ENCODE data around the gene ZER1. TPM values are rescaled to one million over a fixed set of nuclear protein-coding genes. Genes with fewer than 3 reads are reported as not detected.

Gene ZER1
- 10 to 100 TPM; 49.1 to 50.3 TPM for total RNA-seq
- polyA plus RNA-seq, result 10 to 100 TPM; 34.7 to 46.9 (median 45.7) TPM
- total RNA-seq, result 30.3 to 86.2 (median 58.8) reads per million in 6 experiments

DNA sequence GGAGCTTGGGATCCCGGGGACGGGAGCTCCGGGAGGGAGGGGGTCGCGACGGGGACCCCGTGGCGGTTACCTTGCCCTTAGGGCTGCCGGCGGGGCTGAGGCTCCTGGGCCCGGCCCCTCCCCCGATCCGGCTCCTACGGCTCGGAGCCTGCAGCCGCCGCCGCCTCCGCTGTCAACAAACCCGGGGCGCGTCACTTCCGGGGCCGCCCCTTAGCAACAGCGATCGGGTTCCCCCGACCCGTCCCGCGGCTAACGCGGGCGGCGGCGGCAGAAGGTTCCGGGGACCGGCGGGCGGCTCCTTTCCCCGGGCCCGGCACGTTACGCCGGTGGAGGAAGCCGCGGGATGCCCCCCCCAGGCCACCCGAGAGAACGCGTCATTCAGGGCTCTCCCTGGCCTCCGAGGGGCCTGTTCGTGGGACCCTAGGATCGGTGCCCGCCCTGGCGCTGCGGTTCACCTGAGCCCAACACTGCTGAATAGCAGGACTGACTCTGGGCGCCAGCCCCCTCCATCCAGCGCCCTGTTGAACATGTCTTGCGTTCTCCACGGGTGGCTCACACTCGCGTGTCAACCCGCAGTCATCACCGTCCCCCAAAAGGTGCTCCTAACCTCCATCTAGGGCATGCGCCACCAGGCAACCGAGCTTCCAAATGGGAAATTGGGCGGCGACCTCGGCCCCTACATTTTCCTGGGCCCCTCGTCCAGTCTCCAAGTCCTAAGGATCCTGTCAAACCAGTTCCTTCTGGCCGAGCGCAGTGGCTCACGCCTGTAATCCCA lies at the start of gene ZER1:
TSS of gene ZER1 (minus strand) at position 183 of the 775 bp plus-strand sequence. CDS start 16,362 bp downstream, outside the sequence.
- Mint-ChIP-seq H3K9me3 (peaks cover 0 to 8% (median 0%) of the 10 kb centered on the region in 9 donors), H3K4me1 (peaks cover 20 to 43% (median 34%) of the 10 kb centered on the region in 4 donors), H3K36me3 (peaks cover 0 to 18% (median 3%) of the 10 kb centered on the region in 3 donors), H3K27me3 (no peaks in the 10 kb centered on the region), H3K4me3 (peak within 1 kb of the TSS; percentile 94 to 99 (median 97)), H3K27ac (peak within 1 kb of the TSS; percentile 90 to 100 (median 99))
- POLR2A ChIA-PET, result interaction anchor here (0.6 to 3.4 kb wide), 11 partner anchors 9 to 1625 kb away, joined by 3 to 50 read pairs (median 5); partner anchors contain the start of genes ENDOG, KYAT1, LRRC8A and SET
- DNase-seq, result peak; percentile 88 to 96 (median 94)
- peak; percentile 89 to 91 for ATAC-seq

DNA sequence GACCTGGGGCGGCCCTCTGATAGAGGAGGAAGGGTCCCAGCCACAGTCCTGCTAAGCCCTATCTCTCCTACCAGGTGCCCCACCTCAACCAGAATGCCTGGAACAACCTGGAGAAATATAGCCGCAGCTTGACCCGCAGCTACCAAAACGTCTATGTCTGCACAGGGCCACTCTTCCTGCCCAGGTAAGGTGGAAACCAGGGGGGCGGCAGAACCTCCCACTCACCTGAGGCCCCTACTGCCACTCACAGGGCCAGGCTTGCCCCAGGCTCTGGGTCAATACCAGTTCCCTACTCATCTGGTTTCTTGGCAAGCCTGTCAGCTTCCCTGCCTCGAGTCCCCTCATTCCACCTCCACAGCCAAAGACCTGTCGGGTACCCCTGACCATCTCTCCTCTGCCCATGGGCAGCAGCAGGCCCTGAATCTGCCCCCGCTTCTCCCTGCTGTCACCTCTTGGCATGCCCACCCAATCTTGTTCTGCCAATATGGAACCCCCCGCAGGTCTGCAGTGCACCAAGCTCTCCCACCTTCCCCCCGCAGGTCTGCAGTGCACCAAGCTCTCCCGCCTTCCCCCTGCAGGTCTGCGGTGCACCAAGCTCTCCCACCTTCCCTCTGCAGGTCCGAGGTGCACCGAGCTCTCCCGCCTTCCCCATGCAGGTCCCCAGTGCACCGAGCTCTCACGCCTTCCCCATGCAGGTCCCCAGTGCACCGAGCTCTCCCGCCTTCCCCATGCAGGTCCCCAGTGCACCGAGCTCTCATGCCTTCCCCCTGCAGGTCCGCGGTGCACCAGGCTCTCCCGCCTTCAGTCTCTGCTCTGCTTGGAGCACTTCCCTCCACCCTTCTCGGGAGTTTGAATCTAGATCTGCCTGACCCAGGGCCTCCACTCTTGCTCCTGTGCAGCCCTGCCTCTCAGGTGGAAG lies 49.2 kb upstream of the ZER1 start:
- Mint-ChIP-seq H3K27me3 (no peaks in the 10 kb centered on the region), H3K27ac (peak overlapping the region in 9 of 10 donors; percentile 15 to 84 (median 60))
- POLR2A ChIA-PET, result interaction anchor here (3.7 kb wide), 1 partner anchor 9 kb away, joined by 38 read pairs; the partner anchor contains the start of gene SPOUT1

DNA sequence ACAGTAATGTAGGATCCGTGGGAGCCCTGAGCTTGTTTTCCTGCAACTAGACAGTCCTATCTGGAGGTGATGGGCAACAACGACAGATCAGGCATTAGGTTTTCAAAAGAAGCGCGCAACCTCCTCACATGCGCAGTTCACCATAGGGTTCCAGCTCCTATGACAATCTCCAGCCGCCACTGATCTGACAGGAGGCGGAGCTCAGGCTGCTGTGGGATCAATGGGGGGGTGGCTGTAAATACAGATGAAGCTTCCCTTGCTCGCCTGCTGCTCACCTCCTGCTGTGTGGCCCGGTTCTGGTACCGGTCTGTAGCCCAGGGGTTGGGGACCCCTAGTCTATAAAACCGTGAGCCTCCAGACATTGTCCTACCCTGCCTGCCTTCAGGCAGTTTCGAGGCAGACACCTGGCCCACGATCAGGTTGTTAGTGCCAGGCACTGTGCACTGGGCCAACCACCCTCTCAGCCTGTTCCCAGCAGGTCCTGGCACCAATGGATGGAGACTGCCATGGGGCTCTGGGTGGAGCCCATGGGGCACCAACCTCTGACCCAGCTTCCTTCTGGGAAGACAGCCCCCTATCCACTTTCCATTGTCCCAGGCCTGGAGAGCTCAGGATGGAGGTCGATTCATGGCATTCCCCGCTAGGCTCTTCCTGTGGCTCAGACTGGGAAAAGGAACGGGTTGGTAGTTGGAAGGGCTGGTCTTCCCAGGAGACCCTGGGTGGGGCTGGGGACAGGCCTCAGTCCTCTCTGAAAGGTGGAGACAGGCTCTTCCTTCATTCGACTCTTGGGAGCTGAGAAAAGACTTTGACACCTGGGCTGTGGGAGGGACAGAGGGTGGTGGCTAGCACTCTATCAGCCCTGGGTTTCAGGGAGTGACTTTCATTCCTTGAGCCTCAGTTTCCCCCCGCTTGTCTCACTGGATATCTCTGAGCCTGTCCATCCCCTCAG lies 48.3 kb upstream of the ZER1 start:
- POLR2A ChIA-PET, result interaction anchor here (0.5 to 3.7 kb wide), 3 partner anchors 8 to 34 kb away, joined by 3 to 38 read pairs (median 19); partner anchors contain the start of gene SPOUT1
- H3K27ac Mint-ChIP-seq, result peak overlapping the region in 8 of 10 donors; percentile 50 to 84 (median 60)
- peak overlapping the region; percentile 44 to 92 (median 82) for H3K4me3 Mint-ChIP-seq
- peaks cover 6 to 29% (median 23%) of the 10 kb centered on the region in 4 donors for H3K4me1 Mint-ChIP-seq
- no peak for ATAC-seq
- no peaks in the 10 kb centered on the region for H3K9me3 Mint-ChIP-seq
- H3K27me3 Mint-ChIP-seq, result no peaks in the 10 kb centered on the region
- peaks cover 0 to 21% (median 3%) of the 10 kb centered on the region in 3 donors for H3K36me3 Mint-ChIP-seq
- DNase-seq, result no peak

More for the DNA sequence above, 49.2 kb upstream of the ZER1 start:
- no peak for ATAC-seq
- Mint-ChIP-seq H3K9me3 (no peaks in the 10 kb centered on the region), H3K4me3 (peak overlapping the region; percentile 15 to 89 (median 44)), H3K36me3 (peaks cover 0 to 30% (median 3%) of the 10 kb centered on the region in 3 donors), H3K4me1 (peaks cover 6 to 29% (median 23%) of the 10 kb centered on the region in 4 donors)
- no peak for DNase-seq

DNA sequence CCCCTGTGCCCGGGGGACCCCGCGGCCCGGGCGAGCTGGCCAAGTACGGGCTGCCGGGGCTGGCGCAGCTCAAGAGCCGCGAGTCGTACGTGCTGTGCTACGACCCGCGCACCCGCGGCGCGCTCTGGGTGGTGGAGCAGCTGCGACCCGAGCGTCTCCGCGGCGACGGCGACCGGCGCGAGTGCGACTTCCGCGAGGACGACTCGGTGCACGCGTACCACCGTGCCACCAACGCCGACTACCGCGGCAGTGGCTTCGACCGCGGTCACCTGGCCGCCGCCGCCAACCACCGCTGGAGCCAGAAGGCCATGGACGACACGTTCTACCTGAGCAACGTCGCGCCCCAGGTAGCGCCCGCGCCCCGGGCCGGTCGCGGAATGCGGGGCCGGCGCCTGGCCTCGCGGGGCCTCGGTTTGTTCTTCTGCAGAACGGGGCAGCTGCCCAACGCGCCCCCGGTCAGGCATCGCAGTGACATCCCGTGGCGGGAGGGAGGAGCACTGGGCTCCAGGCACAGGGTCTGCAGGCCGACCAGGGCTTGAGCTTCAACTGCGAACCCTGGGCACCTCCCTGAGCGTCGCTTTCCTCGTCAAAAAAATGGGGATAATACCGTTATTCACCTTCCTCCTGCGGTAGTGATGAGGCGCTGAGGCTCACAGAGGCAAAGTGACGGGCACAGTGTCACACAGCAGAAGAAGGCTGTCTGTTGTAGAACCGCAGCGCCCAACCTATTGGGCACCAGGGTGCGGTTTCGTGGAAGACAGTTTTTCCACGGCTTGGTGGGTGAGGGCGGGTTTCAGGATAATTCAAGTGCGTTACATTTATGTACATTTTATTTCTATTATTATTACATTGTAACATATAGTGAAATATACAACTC lies 47.4 kb upstream of the ZER1 start:
- Mint-ChIP-seq H3K36me3 (peaks cover 0 to 14% (median 3%) of the 10 kb centered on the region in 3 donors), H3K4me3 (peak overlapping the region; percentile 62 to 92 (median 82)), H3K27me3 (no peaks in the 10 kb centered on the region), H3K4me1 (peaks cover 6 to 26% (median 23%) of the 10 kb centered on the region in 4 donors), H3K9me3 (no peaks in the 10 kb centered on the region), H3K27ac (peak overlapping the region in 9 of 10 donors; percentile 55 to 88 (median 66))
- ATAC-seq (peak; percentile 52 to 61), DNase-seq (peak in 8 of 10 donors; percentile 6 to 54 (median 36))
- POLR2A ChIA-PET, result interaction anchor here (0.5 to 3.7 kb wide), 13 partner anchors 9 to 448 kb away, joined by 3 to 38 read pairs (median 5); partner anchors contain the start of genes GLE1, KYAT1, LRRC8A and SET

DNA sequence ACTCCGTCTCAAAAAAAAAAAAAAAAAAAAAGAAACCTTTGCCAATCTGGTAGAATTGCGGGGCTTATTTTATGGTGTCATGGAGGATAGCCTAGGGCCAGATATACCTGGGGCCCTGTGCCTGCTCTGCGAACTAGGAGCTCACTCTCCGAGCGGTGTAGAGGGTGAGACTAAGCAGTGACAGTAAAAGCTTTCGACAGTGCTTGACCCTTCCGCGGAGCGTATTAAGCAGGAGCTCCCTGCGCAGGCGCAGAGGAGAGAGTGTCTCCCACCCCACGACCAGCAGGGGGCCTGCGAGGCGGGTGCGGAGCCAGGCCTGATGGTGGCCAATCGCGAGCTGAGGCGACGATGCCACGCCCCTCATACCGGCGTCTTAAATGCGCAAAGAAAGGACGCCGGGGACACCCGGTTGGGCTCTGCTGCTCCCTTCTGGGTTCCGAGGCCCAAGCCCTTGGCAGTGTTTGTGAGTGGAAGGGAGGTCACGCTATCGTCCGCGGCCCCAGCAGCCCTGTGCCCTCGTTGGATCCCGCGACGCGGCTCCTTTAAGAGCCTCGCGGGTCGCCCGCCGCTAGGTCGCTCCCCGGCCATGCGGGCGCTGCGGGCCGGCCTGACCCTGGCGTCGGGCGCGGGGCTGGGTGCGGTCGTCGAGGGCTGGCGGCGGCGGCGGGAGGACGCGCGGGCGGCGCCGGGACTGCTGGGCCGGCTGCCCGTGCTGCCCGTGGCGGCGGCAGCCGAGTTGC lies 46.5 kb upstream of the ZER1 start, which contains the start of gene ENDOG:
TSS of gene ENDOG (plus strand) at position 402 of the 740 bp plus-strand sequence. CDS start at position 587, 185 bp downstream.
- peak within 1 kb of the TSS; percentile 83 to 93 (median 90) for H3K4me3 Mint-ChIP-seq
- peak; percentile 94 to 98 (median 97) for DNase-seq
- no peaks in the 10 kb centered on the region for H3K27me3 Mint-ChIP-seq
- peaks cover 0 to 11% (median 3%) of the 10 kb centered on the region in 3 donors for H3K36me3 Mint-ChIP-seq
- peaks cover 6 to 26% (median 23%) of the 10 kb centered on the region in 4 donors for H3K4me1 Mint-ChIP-seq
- POLR2A ChIA-PET, result interaction anchor here (0.6 to 3.7 kb wide), 23 partner anchors 9 to 1162 kb away, joined by 3 to 38 read pairs (median 4); partner anchors contain the start of genes DOLK, GLE1, KYAT1 and LRRC8A
- ATAC-seq, result peak; percentile 90 to 94
- H3K27ac Mint-ChIP-seq, result peak within 1 kb of the TSS; percentile 59 to 94 (median 92)
- H3K9me3 Mint-ChIP-seq, result no peaks in the 10 kb centered on the region

DNA sequence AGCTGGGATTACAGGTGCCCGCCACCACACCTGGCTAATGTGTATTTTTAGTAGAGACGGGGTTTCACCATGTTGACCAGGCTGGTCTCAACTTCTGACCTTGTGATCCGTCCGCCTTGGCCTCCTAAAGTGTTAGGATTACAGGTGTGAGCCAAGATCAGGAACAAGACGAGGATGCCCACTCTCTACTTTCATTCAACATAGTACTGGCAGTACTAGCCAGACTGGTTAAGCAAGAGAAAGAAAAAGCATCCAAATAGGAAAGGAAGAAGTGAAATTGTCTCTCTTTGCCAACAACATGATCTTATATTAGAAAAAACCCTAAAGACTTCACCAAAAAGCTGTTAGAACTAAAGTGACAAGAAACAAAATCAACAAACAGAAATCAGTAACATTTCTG lies 39.1 kb upstream of the ZER1 start:
- ATAC-seq, result no peak
- POLR2A ChIA-PET, result no interaction called here
- peaks cover 0 to 14% (median 2%) of the 10 kb centered on the region in 3 donors for H3K36me3 Mint-ChIP-seq

DNA sequence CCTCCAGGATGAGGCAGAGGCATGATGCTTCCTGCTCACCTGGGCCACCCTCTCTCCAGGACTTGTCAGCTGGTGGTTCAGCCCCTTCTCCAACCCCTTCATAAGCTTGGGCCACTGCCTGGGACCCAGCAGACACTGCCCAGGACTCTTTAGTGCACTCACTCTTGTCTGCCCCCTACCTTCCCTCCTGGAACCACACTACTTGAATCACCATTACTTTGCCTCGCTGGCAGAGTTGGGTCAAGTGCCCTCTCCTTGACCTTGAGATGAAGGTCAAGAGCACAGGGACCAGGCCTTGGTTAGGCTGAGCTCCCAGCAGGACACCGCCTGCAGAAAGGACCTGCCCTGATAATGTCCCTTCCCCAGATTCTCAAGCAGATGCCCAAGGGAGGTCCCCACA lies 38.1 kb upstream of the ZER1 start:
- ATAC-seq (peak in 1 of 2 donors; percentile 18), DNase-seq (no peak)
- Mint-ChIP-seq H3K9me3 (no peaks in the 10 kb centered on the region), H3K27ac (peak overlapping the region in 5 of 10 donors; percentile 7 to 91 (median 56)), H3K4me1 (peaks cover 0 to 2% (median 0%) of the 10 kb centered on the region in 4 donors), H3K4me3 (no peak overlapping the region), H3K36me3 (peaks cover 0 to 20% (median 6%) of the 10 kb centered on the region in 3 donors), H3K27me3 (no peaks in the 10 kb centered on the region)
- POLR2A ChIA-PET, result interaction anchor here (0.5 to 1.2 kb wide), 2 partner anchors 8 to 277 kb away, joined by 3 to 5 read pairs; partner anchors contain the start of gene ENDOG

More for the DNA sequence above, 39.1 kb upstream of the ZER1 start:
- DNase-seq, result no peak
- Mint-ChIP-seq H3K9me3 (no peaks in the 10 kb centered on the region), H3K27me3 (no peaks in the 10 kb centered on the region), H3K27ac (peak overlapping the region in 3 of 10 donors; percentile 10 to 56 (median 54)), H3K4me1 (peaks cover 0 to 2% (median 0%) of the 10 kb centered on the region in 4 donors), H3K4me3 (no peak overlapping the region)

DNA sequence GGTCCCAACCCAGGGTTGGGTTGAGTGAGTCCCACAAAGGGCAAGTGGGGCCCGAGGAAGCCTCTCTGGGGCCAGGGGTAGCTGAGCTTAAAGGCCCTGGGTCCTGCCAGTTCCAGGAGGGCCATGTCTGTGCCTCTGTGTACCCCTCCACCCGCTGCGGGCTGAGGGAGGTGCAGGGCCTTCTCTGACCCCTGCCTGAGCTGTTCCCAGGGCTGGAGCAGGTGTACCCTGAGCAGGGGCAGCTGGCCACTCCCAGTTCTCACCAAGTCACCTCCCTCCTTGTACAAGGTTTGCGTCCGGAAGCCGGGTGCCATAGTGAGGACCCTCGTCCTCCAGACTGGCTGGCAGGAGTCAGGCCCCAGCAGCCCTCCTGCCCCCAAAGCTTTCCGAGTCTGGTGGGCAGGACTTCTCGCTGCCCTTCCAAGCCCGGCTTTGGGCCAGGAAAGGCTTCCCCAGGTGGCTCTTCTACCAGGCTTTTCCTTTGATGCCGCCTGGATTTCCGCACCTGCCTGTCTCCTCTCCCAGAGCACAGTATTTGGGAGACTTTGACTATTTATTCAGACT lies 37.4 kb upstream of the ZER1 start:
- Mint-ChIP-seq H3K9me3 (no peaks in the 10 kb centered on the region), H3K27ac (peak overlapping the region in 1 of 10 donors; percentile 56), H3K36me3 (peaks cover 0 to 25% (median 6%) of the 10 kb centered on the region in 3 donors), H3K4me3 (no peak overlapping the region), H3K27me3 (no peaks in the 10 kb centered on the region), H3K4me1 (peaks cover 0 to 2% (median 0%) of the 10 kb centered on the region in 4 donors)
- POLR2A ChIA-PET, result interaction anchor here (0.5 to 1.2 kb wide), 2 partner anchors 9 to 276 kb away, joined by 3 to 5 read pairs; partner anchors contain the start of gene ENDOG
- ATAC-seq, result no peak
- no peak for DNase-seq

DNA sequence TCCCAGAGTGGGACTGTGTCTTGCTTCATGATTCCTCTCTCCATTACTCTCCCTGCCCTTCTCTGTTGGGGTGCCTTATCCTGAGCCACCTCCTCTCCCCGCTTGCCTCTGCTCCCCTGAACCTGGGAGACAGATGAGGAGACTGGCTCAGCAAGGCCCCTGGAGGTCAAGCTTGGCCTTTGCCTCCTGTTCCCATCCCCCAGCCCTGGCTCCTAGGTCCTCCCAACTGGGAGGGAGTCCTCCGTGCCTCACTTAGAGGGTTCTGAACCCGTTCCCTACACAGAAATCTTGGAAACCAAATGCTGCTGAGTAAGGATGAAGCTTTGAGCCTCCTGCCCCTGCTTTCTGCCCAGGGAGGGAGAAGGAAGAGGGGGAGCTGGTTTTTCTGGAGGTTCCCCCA lies 36.8 kb upstream of the ZER1 start:
- H3K27ac Mint-ChIP-seq, result peak overlapping the region in 2 of 10 donors; percentile 11 to 57
- ATAC-seq, result no peak
- POLR2A ChIA-PET, result interaction anchor here (0.6 to 1.2 kb wide), 2 partner anchors 10 to 153 kb away, joined by 3 read pairs; partner anchors contain the start of gene ENDOG
- no peaks in the 10 kb centered on the region for H3K9me3 Mint-ChIP-seq
- no peaks in the 10 kb centered on the region for H3K27me3 Mint-ChIP-seq
- no peak for DNase-seq
- peaks cover 0 to 2% (median 0%) of the 10 kb centered on the region in 4 donors for H3K4me1 Mint-ChIP-seq
- H3K36me3 Mint-ChIP-seq, result peaks cover 0 to 31% (median 7%) of the 10 kb centered on the region in 3 donors
- no peak overlapping the region for H3K4me3 Mint-ChIP-seq

Data from naive thymus-derived CD8-positive, alpha-beta T cell (primary cell).